DMS53 treated with DMSO at 0.1 percent for 48 hours (cell line): ENCODE results near the gene GRIK3.
"Not testable (repeated sequence)": the region's sequence is repeated elsewhere in the genome, so short reads cannot be mapped to it uniquely, and the experiment has no call there.

Source experiments
- DNase-seq: peaks from one replicate; lab custom pipeline; 2025; ENCODE audit not compliant: unreplicated experiment; lab: John Stamatoyannopoulos, UW

GRIK3 gene

GRCh38 chr1:36771240-36771639 is 263.1 kb downstream of the GRIK3 start:
- DNase-seq: no peak

DNA sequence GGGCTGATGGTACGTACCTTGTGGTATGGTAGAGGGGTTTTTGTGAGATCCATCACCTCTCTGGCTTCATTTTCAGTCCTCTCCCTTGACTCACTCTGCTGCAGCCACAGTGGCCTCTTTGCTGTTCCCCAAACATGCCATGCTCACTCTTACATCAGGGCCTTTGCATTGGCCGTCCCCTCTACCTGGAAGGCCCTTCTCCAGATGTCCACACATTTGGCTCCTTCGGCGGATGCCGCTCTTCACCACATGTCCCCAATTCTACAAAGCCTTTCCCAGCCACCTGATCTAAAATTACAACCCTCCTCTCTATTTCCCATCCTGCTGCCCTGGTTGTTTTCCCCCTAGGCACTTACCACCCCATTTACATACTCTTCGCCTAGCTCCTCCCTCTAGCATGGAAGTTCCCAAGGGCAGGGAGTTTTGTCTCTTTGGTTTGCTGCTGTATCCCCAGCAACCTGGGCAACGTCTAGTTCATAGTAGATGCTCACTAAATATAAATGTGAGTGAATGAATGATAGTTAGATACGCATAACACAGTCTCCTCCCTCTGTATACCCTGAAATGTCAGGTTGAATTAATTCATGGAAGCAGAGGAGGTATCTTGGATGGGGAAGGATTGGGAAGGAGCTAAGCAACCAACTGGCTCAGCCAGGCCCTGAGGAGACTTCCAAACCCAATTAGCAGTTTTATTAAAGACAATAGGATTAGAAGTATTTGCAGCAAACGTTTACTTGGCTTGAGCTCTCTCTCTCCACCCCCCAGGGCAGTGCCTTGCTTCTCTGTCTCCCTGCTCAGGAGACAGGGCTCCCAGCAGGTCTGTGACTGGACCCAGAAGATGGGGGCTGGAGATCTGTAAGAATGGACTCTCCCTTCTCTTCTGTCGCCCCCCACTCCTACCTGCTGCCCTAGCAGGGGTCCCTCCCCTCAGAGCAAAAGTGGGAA is 264.2 kb downstream of the GRIK3 start:
- DNase-seq: no peak

DNA sequence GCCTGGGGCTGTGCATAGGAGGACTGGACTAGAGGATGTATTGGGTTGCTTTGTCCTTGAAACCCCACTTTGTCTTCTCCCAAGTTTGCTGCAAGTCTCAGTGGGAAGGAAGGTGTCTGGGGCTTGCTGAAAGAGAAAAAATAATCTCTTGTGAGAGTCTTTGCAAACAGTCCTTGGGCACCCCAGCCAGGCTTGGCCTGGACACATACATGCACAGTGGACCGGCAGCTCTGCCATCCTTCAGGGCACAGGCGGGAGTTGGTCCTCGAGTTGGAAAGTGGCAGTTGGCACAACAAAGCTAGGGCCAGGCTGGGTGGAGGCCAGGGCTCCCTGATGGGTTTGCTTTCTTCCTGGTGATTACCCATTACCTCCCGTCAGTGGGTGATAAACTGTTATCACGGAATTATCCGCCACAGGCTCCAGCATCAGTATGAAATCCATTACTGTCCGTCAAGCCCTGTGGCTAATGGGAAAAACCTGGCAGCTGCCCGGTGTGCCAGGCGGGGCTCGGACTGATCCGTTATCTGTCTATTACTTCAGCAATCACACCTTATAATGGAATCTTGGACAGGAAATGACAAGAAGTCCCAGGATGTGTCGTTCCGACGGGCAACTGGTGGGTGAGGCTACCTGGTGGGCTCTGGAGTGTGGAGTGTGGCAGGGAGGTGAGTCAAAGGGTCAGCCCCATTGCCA is 265.7 kb downstream of the GRIK3 start:
- no peak for DNase-seq

- DNase-seq: not testable (repeated sequence)
Observed at GRCh38 chr1:36767429-36767828, 266.9 kb downstream of the GRIK3 start.

GRCh38 chr1:36766481-36766880 is 267.8 kb downstream of the GRIK3 start:
- no peak for DNase-seq

GRCh38 chr1:36765785-36766300 is 268.5 kb downstream of the GRIK3 start:
- no peak for DNase-seq

- no peak for DNase-seq
Observed at GRCh38 chr1:36764798-36765197, 269.5 kb downstream of the GRIK3 start.

- no peak for DNase-seq
Observed at GRCh38 chr1:36763771-36764170, 270.5 kb downstream of the GRIK3 start.

- DNase-seq: no peak
Observed at GRCh38 chr1:36762174-36762573, 272.1 kb downstream of the GRIK3 start.

DNA sequence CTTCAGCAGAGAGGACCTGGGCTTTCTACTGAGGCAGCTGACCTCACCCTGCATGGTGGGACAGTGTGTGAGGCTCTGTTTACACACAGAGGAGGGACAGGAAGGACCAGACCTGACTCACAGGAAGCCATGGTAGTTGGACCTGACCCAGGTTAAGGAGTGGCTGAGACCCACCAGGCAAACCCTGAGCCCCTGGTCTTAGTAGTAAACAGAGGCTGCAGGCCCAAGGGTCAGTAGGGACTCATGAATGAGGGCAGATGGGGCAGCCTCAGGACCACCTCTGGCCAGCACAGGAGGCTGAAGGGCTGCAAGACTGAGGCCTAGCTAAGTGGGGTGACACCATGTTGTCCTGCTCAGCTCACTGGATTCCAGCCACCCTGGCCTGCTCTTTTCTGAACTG is 273.2 kb downstream of the GRIK3 start:
- DNase-seq: no peak

DNA sequence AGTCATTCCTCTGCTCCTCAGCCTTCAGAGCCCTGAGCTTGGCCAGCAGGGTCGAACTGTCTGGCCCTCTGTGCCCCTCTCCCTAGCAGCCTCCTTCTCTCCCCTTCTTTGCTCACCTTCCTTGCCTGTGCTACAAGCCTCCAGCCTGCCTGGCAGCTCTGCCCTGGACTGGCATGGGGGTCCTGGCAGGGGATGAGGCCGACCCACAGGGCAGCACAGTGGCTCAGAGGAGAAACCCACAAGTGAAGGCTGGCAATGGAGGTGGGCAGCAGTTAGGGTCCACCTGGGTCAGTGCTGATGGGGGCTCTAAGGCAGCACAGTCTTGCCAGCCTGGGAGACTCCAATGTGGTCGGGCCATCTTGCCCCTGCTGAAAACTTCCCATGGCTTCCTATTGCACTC is 274.2 kb downstream of the GRIK3 start:
- DNase-seq: no peak

DNA sequence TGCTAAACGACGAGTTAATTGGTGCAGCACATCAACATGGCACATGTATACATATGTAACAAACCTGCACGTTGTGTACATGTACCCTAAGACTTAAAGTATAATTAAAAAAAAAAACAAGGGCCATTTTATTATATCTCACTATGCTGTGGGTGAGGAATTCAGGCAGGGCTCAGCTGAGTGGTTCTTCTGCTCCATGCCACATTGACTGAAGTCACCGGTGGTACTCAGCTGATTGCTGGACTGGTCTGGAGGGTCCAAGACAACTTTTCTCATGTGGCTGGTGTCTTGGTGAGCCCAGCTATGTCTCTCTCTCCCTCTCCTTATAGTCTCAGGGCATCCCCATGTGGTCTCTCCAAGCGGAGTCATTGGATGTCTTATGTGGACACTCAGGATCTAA is 275.0 kb downstream of the GRIK3 start:
- no peak for DNase-seq

DNA sequence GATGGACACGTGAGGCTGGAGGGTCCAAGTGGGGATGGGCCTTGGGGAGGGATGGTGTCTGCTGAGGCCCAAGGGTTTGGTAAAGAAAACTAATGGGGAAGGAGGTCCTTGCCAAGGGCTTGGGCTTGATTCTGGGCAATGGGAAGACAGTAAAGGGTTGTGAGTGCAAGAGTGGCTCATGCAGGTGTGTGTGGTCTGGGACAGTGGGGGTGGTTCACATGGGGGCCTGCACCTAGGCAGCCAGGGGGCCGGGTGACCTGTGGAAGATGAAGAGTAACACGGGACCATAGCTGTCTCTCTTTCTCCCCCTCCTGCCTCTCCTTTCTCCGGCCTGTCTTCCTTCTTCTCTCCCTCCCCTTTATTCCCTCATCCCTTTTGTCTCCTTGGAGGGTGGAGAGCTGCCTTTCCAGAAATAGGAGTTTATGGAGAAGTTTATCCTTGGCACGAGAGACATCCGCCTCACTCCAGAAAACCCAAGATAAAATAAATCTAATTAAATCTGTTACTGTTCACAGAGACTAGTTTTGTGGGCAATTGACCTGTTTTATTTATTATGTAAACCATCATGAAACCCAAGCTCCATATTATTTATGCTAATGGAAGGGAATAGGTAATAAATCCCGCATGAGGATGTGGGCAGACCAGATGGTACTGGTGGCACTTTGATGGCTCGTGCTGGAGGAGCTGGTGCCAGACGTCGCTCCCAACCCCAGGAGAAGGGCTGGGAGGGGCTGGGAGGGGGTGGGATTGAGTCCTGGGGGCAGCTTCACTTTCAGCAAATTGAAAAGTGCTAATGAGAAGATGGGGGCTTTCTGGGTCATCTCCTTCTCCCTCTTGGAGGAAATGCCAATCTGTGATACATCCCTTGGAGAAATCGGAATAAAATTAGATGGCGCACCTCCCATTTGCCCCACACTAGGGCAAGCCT is 278.7 kb downstream of the GRIK3 start:
- no peak for DNase-seq

DNA sequence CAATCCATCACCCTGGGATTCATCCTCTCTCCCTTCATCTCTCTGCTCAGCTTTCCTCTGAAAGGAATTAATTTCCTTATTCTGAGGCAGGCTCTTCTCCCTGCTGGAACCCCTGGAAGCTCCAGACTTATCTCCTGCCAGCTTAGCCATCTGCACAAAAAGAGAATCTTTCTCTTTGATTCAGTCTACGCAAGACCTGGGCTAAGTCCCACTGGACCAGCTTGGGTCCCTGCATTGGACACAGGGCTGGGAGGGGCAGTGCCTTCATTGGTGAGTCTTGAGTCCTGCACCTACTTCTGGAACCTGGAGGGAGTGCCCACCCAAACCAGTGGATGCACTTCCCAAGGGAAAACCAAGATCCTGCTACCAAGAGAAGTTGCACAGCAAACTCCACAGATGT is 279.9 kb downstream of the GRIK3 start:
- no peak for DNase-seq

DNA sequence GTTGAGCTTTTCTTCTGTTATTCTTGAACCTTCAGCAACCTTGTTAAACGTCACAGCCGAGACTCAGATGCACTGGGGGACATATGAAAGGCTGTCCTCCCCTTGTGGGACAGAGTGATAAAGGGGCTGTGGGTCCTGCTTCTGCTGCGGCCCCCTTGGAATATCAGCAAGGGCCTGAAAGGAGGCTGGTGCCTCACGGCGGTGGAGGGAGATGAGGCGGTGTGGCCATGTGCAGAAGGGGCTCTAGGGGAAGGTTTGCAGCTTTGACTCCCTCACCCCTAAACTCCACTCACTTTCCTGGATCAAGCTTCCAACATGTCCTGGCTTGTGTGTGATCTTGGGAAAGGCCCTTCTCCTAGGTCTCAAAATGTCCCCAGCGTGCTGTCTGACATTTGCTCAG is 280.9 kb downstream of the GRIK3 start:
- no peak for DNase-seq

DNA sequence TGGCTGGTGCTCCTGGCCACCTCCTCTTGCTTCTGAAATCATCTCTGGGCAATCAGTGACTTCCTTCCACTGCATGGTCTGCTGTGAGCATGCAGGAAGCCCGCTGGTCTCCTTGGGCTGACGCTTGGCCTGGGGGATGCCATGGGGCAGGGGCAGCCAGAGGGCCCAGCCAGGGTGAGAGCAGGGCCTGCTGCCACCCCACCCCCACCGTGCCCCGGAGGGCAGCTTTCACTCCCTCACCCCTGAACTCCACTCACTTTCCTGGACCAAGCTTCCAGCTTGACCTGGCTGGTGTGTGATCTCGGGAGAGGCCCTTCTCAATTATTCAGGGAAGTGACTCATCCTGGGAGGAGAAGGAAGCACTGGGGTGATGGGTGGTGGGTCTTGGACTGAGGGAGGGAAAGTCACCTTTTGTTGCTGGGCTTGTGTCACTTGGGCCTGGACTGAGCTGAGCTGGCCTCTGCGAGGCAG is 281.4 kb downstream of the GRIK3 start:
- no peak for DNase-seq

GRCh38 chr1:36752431-36752830 is 281.9 kb downstream of the GRIK3 start:
- DNase-seq: no peak

DNA sequence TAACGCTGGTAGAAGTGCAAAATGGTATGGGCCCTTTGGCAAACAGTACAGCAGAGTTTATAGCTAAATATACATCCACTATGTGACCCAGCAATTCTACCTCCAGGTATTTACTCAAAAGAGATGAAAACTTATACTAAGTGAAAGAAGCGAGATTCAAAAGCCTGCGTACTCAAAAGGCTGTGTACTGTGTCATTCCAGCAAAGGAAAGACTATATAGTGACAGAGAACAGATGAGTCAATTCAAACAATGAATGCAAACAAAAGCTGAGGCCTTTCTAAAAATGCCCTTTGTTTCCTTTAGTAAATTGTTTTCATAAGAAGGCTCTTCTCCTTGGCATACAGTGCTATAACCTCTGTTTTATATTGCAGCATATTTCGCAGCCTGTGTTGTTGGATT is 282.8 kb downstream of the GRIK3 start:
- peak; percentile 14 for DNase-seq

- no peak for DNase-seq
Observed at GRCh38 chr1:36748466-36748865, 285.8 kb downstream of the GRIK3 start.
